Neural crest cell (in vitro differentiated cells): ENCODE data around the gene CYBA. TPM values are rescaled to one million over a fixed set of nuclear protein-coding genes. Genes with fewer than 3 reads are reported as not detected.

Experiments
- DNase-seq: peaks from one replicate; pipeline ENCODE4 v3.0.0; 2021; ENCODE audit warnings: low read depth, mixed read lengths, low spot score
- H3K27ac Mint-ChIP-seq: one replicate; pipeline ENCODE4 v1.8.0; 2021; ENCODE audit warnings: mild to moderate bottlenecking, mixed read lengths; ENCODE audit not compliant: unreplicated experiment
- H3K27me3 Mint-ChIP-seq: 2 replicates; pipeline ENCODE4 v1.8.0; 2021; ENCODE audit warnings: low read depth, mild to moderate bottlenecking, mixed read lengths
- H3K36me3 Mint-ChIP-seq: 2 replicates; pipeline ENCODE4 v1.8.0; 2021; ENCODE audit warnings: low read depth, mild to moderate bottlenecking, mixed read lengths
- H3K4me1 Mint-ChIP-seq: 2 replicates; pipeline ENCODE4 v1.8.0; 2021; ENCODE audit warnings: mixed read lengths
- H3K4me3 Mint-ChIP-seq: one replicate; pipeline ENCODE4 v1.8.0; 2021; ENCODE audit warnings: mild to moderate bottlenecking, mixed read lengths
- H3K9me3 Mint-ChIP-seq: 2 replicates; pipeline ENCODE4 v1.8.0; 2021; ENCODE audit warnings: mixed read lengths
- total RNA-seq: library from RNA; stranded (reverse); gene quantifications from 2 replicates; pipeline ENCODE4 v1.2.1, GENCODE V29; 2021
- TF ChIP-seq, protein P1 (sequence below): fragments of 200-600 bp; sonication (generic); conservative IDR thresholded peaks from 2 replicates; pipeline ENCODE4 v1.5.0; 2021; ENCODE audit warnings: antibody characterized with exemption, mild to moderate bottlenecking

The CYBA gene
- total RNA-seq, 1 donor from 2014 or later = 22.3 TPM

DNA sequence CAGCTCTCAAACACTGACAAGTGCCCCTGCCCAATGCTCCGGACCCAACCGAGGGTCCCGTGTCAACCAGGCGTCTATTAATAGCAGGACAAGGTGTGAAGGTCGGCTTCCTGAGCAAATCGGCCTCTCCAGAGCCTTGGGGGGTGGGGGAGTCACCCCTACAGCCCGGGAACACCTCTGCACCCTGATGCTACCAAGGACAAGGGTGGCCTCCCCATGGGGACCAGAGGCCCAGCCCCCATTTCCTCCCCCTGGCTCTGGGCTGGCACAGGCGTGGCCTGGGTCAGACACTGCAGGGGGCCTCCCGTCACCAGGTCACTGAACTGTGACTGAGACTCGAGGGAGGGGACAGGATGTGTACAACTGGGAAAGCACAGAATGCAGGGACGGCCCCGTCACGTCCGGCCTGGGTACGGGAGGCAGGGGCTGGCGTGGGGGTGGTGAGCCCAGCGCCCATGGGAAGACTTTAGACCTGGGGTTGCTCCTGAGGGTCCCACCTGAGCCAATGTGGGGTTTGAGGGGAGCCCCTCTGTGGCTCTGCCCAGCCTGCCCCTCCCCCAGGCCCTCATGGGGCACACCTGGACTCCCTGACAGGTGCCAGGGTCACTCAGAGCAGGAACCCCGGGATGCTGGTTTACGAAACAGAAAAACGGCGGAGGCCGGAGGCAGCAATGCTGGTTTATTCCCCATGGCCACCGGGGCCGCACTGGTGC lies 579 bp upstream of the CYBA start:
- Mint-ChIP-seq H3K36me3 (no peaks in the 10 kb centered on the region), H3K27me3 (no peaks in the 10 kb centered on the region)
- no peak for DNase-seq

DNA sequence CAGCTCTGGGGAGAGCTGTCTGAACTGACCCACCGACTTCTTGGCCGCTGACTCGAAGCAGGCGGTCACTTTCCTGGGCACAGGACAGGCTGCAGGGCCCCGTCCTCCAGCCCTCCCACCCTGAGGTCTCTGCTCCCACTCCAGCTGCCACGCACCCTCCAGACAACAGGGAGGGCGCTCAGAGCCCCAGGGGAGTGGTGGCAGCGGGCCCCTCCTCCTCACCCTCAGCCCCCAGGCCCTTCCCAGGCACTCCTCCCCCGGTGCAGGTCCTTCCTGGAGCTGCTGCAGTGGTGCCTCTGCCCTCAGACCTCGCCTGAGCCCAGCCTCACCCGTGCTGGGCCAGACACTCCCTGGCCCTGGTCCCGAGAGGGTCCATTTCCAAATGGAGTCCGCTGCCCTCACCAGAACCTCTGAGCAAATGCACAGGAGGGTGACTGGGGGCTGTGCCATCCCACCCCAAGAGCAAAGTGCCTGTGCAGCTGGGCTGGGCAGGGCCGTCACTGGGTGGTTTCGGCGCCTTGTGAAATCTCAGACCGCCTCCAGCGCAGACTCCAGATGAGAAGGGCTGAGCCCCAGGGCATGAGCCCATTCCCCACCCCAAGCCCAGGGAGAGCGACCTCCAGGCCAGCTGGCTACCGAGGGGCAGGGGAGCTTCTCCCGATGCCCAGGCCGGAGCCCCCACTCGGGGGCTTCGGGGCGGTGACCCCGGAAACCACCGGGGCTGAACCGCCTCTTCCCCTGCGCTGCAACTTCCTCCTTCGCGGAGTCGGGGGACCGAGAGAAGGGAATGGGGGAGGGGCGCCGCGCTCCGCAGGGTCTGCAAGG lies 717 bp downstream of the CYBA start:
- Mint-ChIP-seq H3K36me3 (no peaks in the 10 kb centered on the region), H3K4me1 (peaks cover 19% of the 10 kb centered on the region), H3K9me3 (no peaks in the 10 kb centered on the region), H3K27ac (no peak overlapping the region), H3K27me3 (no peaks in the 10 kb centered on the region), H3K4me3 (peak overlapping the region; percentile 74)
- DNase-seq = no peak
- TF ChIP-seq, protein P1, sequence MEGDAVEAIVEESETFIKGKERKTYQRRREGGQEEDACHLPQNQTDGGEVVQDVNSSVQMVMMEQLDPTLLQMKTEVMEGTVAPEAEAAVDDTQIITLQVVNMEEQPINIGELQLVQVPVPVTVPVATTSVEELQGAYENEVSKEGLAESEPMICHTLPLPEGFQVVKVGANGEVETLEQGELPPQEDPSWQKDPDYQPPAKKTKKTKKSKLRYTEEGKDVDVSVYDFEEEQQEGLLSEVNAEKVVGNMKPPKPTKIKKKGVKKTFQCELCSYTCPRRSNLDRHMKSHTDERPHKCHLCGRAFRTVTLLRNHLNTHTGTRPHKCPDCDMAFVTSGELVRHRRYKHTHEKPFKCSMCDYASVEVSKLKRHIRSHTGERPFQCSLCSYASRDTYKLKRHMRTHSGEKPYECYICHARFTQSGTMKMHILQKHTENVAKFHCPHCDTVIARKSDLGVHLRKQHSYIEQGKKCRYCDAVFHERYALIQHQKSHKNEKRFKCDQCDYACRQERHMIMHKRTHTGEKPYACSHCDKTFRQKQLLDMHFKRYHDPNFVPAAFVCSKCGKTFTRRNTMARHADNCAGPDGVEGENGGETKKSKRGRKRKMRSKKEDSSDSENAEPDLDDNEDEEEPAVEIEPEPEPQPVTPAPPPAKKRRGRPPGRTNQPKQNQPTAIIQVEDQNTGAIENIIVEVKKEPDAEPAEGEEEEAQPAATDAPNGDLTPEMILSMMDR = no peak

More for the DNA sequence above, 579 bp upstream of the CYBA start:
- no peaks in the 10 kb centered on the region for H3K9me3 Mint-ChIP-seq
- H3K4me1 Mint-ChIP-seq = peaks cover 15% of the 10 kb centered on the region
- TF ChIP-seq, protein P1 = no peak
- H3K27ac Mint-ChIP-seq = no peak overlapping the region
- H3K4me3 Mint-ChIP-seq = peak overlapping the region; percentile 78

DNA sequence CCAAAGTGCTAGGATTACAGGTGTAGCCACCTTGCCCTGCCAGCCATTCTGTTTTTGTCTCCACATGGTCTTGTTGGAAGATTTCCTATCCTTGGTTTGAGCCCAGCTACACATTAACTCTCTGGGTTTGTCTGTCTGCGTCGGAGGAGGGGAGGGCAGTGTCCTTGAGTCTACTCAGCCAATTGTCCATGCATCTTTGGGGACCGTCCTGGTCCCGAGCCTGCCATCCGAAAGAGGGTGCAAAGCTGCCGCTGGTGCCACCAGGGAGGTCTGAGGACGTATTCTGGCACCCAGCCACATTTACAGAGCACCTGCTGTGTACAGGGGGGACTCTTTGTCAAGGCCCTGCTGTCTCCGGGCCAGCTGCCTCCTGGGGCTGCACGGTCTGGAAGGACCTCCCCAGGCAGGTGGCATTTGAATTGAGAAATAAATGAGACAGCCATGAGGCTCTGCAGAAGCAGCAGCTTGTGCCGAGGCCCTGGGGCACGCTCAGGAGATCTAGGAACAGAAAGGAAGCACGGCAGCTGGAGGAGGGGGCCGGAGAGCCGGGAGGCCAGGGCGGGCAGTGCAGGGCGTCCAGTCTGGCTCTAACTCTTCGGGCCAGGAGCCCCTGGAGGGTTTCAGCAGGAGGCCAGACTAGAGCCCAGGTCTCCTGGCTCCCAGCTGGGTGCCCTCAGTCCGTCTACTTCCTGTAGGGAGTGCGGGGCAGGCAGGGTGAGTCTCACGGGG lies 1.5 kb downstream of the CYBA start:
- no peak for DNase-seq

DNA sequence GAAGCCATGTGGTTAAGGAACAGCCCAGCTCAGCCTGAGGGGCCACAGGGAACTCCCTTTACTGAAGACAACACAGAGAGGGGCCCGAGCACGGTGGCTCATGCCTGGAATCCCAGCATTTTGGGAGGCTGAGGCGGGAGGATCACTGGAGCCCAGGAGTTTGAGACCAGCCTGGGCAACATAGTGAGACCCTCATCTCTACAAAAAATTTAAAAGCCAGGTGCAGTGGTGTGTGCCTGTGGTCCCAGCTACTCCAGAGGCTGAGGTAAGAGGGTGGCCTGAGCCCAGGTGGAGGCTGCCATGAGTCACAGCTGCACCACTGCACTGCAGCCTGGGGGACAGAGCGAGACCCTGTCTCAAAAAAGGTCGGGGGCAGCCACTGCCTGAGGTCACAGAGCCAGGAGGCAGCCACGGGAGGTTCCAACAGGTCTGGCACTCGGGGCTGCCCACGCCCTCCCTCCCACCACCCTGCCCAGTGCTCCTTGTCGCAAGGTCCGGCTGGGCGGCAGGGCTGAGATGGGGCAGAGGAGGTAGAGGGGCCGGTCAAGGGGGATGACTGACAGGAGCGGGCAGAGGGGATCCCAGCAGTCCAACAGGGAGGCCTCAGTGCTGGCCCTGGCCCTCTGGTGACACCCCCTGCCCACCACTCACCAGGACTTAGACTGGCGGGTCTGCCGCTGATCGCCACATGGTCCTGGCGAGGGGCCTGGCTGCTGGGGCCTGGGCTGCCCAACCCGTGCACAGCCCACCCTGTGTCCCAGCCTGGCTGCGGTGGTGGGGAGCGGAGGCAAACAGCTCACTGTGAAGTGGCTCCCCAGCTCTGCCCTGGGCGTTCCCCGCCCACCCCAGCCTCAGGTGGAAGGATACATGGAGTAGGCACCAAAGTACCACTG lies 3.4 kb downstream of the CYBA start:
- Mint-ChIP-seq H3K36me3 (no peaks in the 10 kb centered on the region), H3K27ac (no peak overlapping the region), H3K27me3 (peaks cover 2% of the 10 kb centered on the region), H3K9me3 (no peaks in the 10 kb centered on the region), H3K4me1 (peaks cover 23% of the 10 kb centered on the region), H3K4me3 (no peak overlapping the region)
- TF ChIP-seq, protein P1 = no peak
- DNase-seq = no peak

More for the DNA sequence above, 1.5 kb downstream of the CYBA start:
- H3K9me3 Mint-ChIP-seq = no peaks in the 10 kb centered on the region
- H3K27me3 Mint-ChIP-seq = peaks cover 2% of the 10 kb centered on the region
- H3K4me3 Mint-ChIP-seq = peak overlapping the region; percentile 69
- TF ChIP-seq, protein P1 = no peak
- H3K27ac Mint-ChIP-seq = peak overlapping the region; percentile 16
- no peaks in the 10 kb centered on the region for H3K36me3 Mint-ChIP-seq
- H3K4me1 Mint-ChIP-seq = peaks cover 23% of the 10 kb centered on the region
